H1 (cell line): ENCODE data around the gene MYH11. TPM values are rescaled to one million over a fixed set of nuclear protein-coding genes. Genes with fewer than 3 reads are reported as not detected.

Experiments
- CTCF ChIA-PET: fragments of 300-600 bp; sonication (Branson Sonifier 250); formaldehyde crosslinking; loops from one replicate; lab custom pipeline; 2021; ENCODE audit not compliant: partially characterized antibody; lab: Charles Lee
- POLR2A ChIA-PET: fragments of 300-600 bp; sonication (Branson Sonifier 250); formaldehyde crosslinking; loops from one replicate; lab custom pipeline; 2021; ENCODE audit warnings: inconsistent platforms; ENCODE audit not compliant: partially characterized antibody; lab: Charles Lee
- DNase-seq, 2 experiments: peaks; one replicate each; pipeline versions ENCODE4 v3.0.0 to v3.0.0-alpha.2; 2010 to 2022; ENCODE audit warnings: low spot score in 2 of 2, low read depth in 1 of 2, mixed read lengths in 1 of 2
- FAIRE-seq: peaks from 2 replicates; lab custom pipeline; 2011; peaks lifted over from hg19 to GRCh38; lab: Jason Lieb, UNC
- H2AFZ ChIP-seq: 2 replicates; pipeline ENCODE4 v1.8.1; 2012; ENCODE audit warnings: low read length, inconsistent platforms
- H2AK5ac ChIP-seq: 2 replicates; pipeline ENCODE4 v1.6.1; 2013; ENCODE audit warnings: low read depth, low read length
- H2BK120ac ChIP-seq: replicated peaks from 2 replicates; pipeline ENCODE3; 2013; ENCODE audit warnings: low read depth, low read length, inconsistent platforms
- H2BK12ac ChIP-seq: 2 replicates; pipeline ENCODE4 v1.6.1; 2013; ENCODE audit warnings: low read depth, low read length
- H2BK15ac ChIP-seq: 2 replicates; pipeline ENCODE4 v1.6.1; 2013; ENCODE audit warnings: low read length
- H2BK20ac ChIP-seq: 2 replicates; pipeline ENCODE4 v1.6.1; 2013; ENCODE audit warnings: low read length
- H2BK5ac ChIP-seq: 2 replicates; pipeline ENCODE4 v1.6.1; 2013; ENCODE audit warnings: low read depth, low read length
- H3K14ac ChIP-seq: 2 replicates; pipeline ENCODE4 v1.6.1; 2013; ENCODE audit warnings: inconsistent platforms; ENCODE audit not compliant: insufficient read length
- H3K18ac ChIP-seq: 2 replicates; pipeline ENCODE4 v1.6.1; 2013; ENCODE audit warnings: low read length; ENCODE audit errors: extremely low read depth
- H3K23ac ChIP-seq: 2 replicates; pipeline ENCODE4 v1.6.1; 2013; ENCODE audit warnings: inconsistent platforms; ENCODE audit not compliant: insufficient read length
- H3K23me2 ChIP-seq: 2 replicates; pipeline ENCODE4 v1.6.1; 2013; ENCODE audit warnings: low read depth, low read length
- H3K27ac ChIP-seq: 2 replicates; pipeline ENCODE4 v1.6.1; 2011; ENCODE audit warnings: low read depth, low read length, inconsistent platforms
- H3K27me3 ChIP-seq, 4 experiments: replicated peaks in 1 of 4; 1 replicate in 1 of 4; 2 replicates in 3 of 4; pipeline versions ENCODE4 v1.6.1 to v1.8.1; 2011 to 2013; ENCODE audit warnings: low read length in 3 of 4, mild to moderate bottlenecking in 3 of 4, inconsistent platforms in 2 of 4, mixed read lengths in 2 of 4, moderate library complexity in 1 of 4; ENCODE audit not compliant: control insufficient read depth in 3 of 4, insufficient read depth in 3 of 4; ENCODE audit errors: extremely low read depth in 1 of 4
- H3K36me3 ChIP-seq, 4 experiments: 2 replicates each; pipeline versions ENCODE4 v1.6.1 to v1.8.1; 2011 to 2013; ENCODE audit warnings: mild to moderate bottlenecking in 4 of 4, low read length in 3 of 4, moderate library complexity in 2 of 4, control low read depth in 1 of 4, inconsistent platforms in 1 of 4; ENCODE audit not compliant: insufficient read depth in 4 of 4, control insufficient read depth in 2 of 4
- H3K4ac ChIP-seq: replicated peaks from 2 replicates; pipeline ENCODE3; 2013; ENCODE audit warnings: low read length, low read depth, mixed read lengths, inconsistent platforms; ENCODE audit not compliant: insufficient read length
- H3K4me1 ChIP-seq, 4 experiments: replicated peaks in 1 of 4; 1 replicate in 1 of 4; 2 replicates in 3 of 4; pipeline versions ENCODE4 v1.6.1 to v1.8.1; 2011 to 2013; ENCODE audit warnings: low read length in 3 of 4, inconsistent platforms in 2 of 4, mixed read lengths in 1 of 4; ENCODE audit not compliant: insufficient read depth in 4 of 4, control insufficient read depth in 3 of 4
- H3K4me2 ChIP-seq, 2 experiments: 2 replicates each; pipeline versions ENCODE4 v1.6.1 to v1.8.1; 2011 to 2013; ENCODE audit warnings: low read depth in 2 of 2, low read length in 2 of 2, control low read depth in 1 of 2, inconsistent platforms in 1 of 2, mild to moderate bottlenecking in 1 of 2; ENCODE audit not compliant: insufficient read depth in 1 of 2
- H3K4me3 ChIP-seq, 4 experiments: fragments of 200-600, 300-600 bp in 1 of 4; sonication (generic), shearing (Covaris generic), sonication (Bioruptor Twin) in 1 of 4; 2 replicates each; pipeline versions ENCODE4 v1.5.1 to v1.8.1; 2011 to 2016; ENCODE audit warnings: low read length in 4 of 4, low read depth in 3 of 4, control low read depth in 2 of 4, inconsistent platforms in 2 of 4, mild to moderate bottlenecking in 2 of 4, mixed read lengths in 1 of 4, moderate library complexity in 1 of 4; ENCODE audit not compliant: insufficient read depth in 2 of 4; ENCODE audit errors: extremely low read depth in 1 of 4
- H3K56ac ChIP-seq: replicated peaks from 2 replicates; pipeline ENCODE3; 2013; ENCODE audit warnings: low read depth, mild to moderate bottlenecking, mixed read lengths, low read length, inconsistent platforms; ENCODE audit not compliant: insufficient read length
- H3K79me1 ChIP-seq: 2 replicates; pipeline ENCODE4 v1.6.1; 2013; ENCODE audit warnings: low read depth, low read length, control low read depth
- H3K79me2 ChIP-seq, 2 experiments: 2 replicates each; pipeline versions ENCODE4 v1.6.1 to v1.8.1; 2012 to 2013; ENCODE audit warnings: low read length in 2 of 2, mild to moderate bottlenecking in 2 of 2, inconsistent platforms in 1 of 2; ENCODE audit not compliant: insufficient read depth in 2 of 2, control insufficient read depth in 1 of 2
- H3K9ac ChIP-seq, 4 experiments: replicated peaks in 1 of 4; 1 replicate in 1 of 4; 2 replicates in 3 of 4; pipeline versions ENCODE4 v1.6.1 to v1.8.1; 2011 to 2013; ENCODE audit warnings: low read depth in 3 of 4, low read length in 3 of 4, control low read depth in 2 of 4, mild to moderate bottlenecking in 2 of 4, moderate library complexity in 2 of 4, inconsistent platforms in 1 of 4; ENCODE audit errors: extremely low read depth in 1 of 4
- H3K9me3 ChIP-seq, 2 experiments: 2 replicates each; pipeline versions ENCODE4 v1.6.1 to v1.8.1; 2012 to 2013; ENCODE audit warnings: mild to moderate bottlenecking in 2 of 2, moderate library complexity in 2 of 2, control low read depth in 1 of 2, inconsistent platforms in 1 of 2, low read depth in 1 of 2, low read length in 1 of 2, mixed read lengths in 1 of 2; ENCODE audit not compliant: insufficient read depth in 2 of 2
- H4K20me1 ChIP-seq, 2 experiments: replicated peaks in 1 of 2; 2 replicates each; pipeline versions ENCODE3 to v1.8.1; 2011 to 2013; ENCODE audit warnings: inconsistent platforms in 2 of 2, low read length in 2 of 2, mild to moderate bottlenecking in 1 of 2; ENCODE audit not compliant: insufficient read depth in 2 of 2, control insufficient read depth in 1 of 2
- H4K5ac ChIP-seq: 2 replicates; pipeline ENCODE4 v1.6.1; 2013; ENCODE audit warnings: low read length, low read depth, mixed read lengths, inconsistent platforms; ENCODE audit not compliant: insufficient read length
- H4K8ac ChIP-seq: 2 replicates; pipeline ENCODE4 v1.8.0; 2013; ENCODE audit warnings: mild to moderate bottlenecking, moderate library complexity, low read length, inconsistent platforms; ENCODE audit not compliant: insufficient read depth; ENCODE audit errors: extremely low read depth
- H4K91ac ChIP-seq: replicated peaks from 2 replicates; pipeline ENCODE3; 2013; ENCODE audit warnings: low read length, mixed read lengths, inconsistent platforms; ENCODE audit not compliant: insufficient read length
- CBX8 ChIP-seq: fragments of 300-800, 300-1000 bp; sonication (generic); IDR thresholded peaks from 2 replicates; pipeline ENCODE4 v1.7.1; 2016; ENCODE audit warnings: low read depth, low read length, borderline replicate concordance
- CEBPB ChIP-seq: IDR thresholded peaks from 2 replicates; pipeline ENCODE4 v1.6.1; 2012; ENCODE audit warnings: low read depth, low read length
- CHD2 ChIP-seq: IDR thresholded peaks from 2 replicates; pipeline ENCODE4 v1.6.1; 2012; ENCODE audit warnings: low read length, improper control_type of control experiment
- MAFK ChIP-seq: IDR thresholded peaks from 2 replicates; pipeline ENCODE4 v1.6.1; 2012; ENCODE audit warnings: low read depth, mild to moderate bottlenecking, improper control_type of control experiment, low read length
- NANOG ChIP-seq: IDR thresholded peaks from 2 replicates; pipeline ENCODE4 v1.6.1; 2011; ENCODE audit warnings: low read length, low read depth, mild to moderate bottlenecking, inconsistent platforms; ENCODE audit not compliant: insufficient read depth, poor library complexity, severe bottlenecking
- NRF1 ChIP-seq: IDR thresholded peaks from 2 replicates; pipeline ENCODE4 v1.6.1; 2011; ENCODE audit warnings: mild to moderate bottlenecking, low read depth, low read length, improper control_type of control experiment
- PHF8 ChIP-seq: fragments of 200-600 bp; sonication (generic); conservative IDR thresholded peaks from 2 replicates; pipeline ENCODE4 v1.7.1; 2012; ENCODE audit warnings: low read depth, mild to moderate bottlenecking, inconsistent platforms, low read length, moderate library complexity
- RFX5 ChIP-seq: IDR thresholded peaks from 2 replicates; pipeline ENCODE4 v1.6.1; 2011; ENCODE audit warnings: low read depth, low read length, improper control_type of control experiment, borderline replicate concordance
- SIX5 ChIP-seq: IDR thresholded peaks from 2 replicates; pipeline ENCODE4 v1.6.1; 2011; ENCODE audit warnings: mild to moderate bottlenecking, low read depth, low read length
- SRF ChIP-seq: IDR thresholded peaks from 2 replicates; pipeline ENCODE4 v1.6.1; 2011; ENCODE audit warnings: mild to moderate bottlenecking, low read depth, low read length, moderate library complexity
- TAF7 ChIP-seq: optimal IDR thresholded peaks from 2 replicates; pipeline ENCODE3; 2011; ENCODE audit warnings: low read depth, mild to moderate bottlenecking, inconsistent platforms, low read length, moderate library complexity, borderline replicate concordance
- WGBS, 2 experiments: shearing (Covaris generic) in 1 of 2; methylation state at CpG; one replicate each; pipeline versions ENCODE4 v1.1.6 to v1.1.7; 2013 to 2015; ENCODE audit warnings: low lambda C conversion rate in 2 of 2, mixed read lengths in 2 of 2, inconsistent platforms in 1 of 2, low coverage in 1 of 2, missing lambda C conversion rate in 1 of 2; ENCODE audit not compliant: insufficient replicate concordance in 2 of 2, insufficient coverage in 1 of 2, insufficient read length in 1 of 2; ENCODE audit errors: extremely low coverage in 1 of 2, missing lambda C conversion rate in 1 of 2; 5-methylcytosine and 5-hydroxymethylcytosine counted together
- polyA plus RNA-seq, 7 experiments: library from polyadenylated mRNA; depleted of rRNA in 3 of 7; stranded (reverse) in 5 of 7; unstranded in 2 of 7; fragments of >200 nt in 5 of 7; fragments of 200-250 nt in 2 of 7; gene quantifications; 1 replicate in 5 of 7; 2 replicates in 1 of 7; 4 replicates in 1 of 7; pipeline versions ENCODE4 v1.2.1 to v1.2.3, GENCODE V29; 2011 to 2013; ENCODE audit warnings: missing spikeins in 2 of 7, mixed read lengths in 2 of 7
- total RNA-seq: library from RNA; stranded (reverse); fragmentation: NEBNext Ultra II Directional; extraction: Animal tissue kit (Norgen Biotek cat#: 25700); gene quantifications from 2 replicates; pipeline ENCODE4 v1.2.1, GENCODE V29; 2021
- TF ChIP-seq, protein P1 (sequence below), 3 experiments: IDR thresholded peaks; 1 replicate in 2 of 3; 2 replicates in 1 of 3; pipeline versions ENCODE4 v1.5.1 to v1.6.1; 2011; ENCODE audit warnings: low read length in 3 of 3, mild to moderate bottlenecking in 3 of 3, inconsistent platforms in 2 of 3, low read depth in 1 of 3, moderate library complexity in 1 of 3; ENCODE audit not compliant: insufficient read depth in 1 of 3; ENCODE audit errors: control extremely low read depth in 1 of 3

The MYH11 gene
- total and polyA plus RNA-seq, 2 of the 8 experiments (the other 6 are each of a cell fraction or from before 2014, with no cell fraction given): 0.11 to 0.78 TPM

DNA sequence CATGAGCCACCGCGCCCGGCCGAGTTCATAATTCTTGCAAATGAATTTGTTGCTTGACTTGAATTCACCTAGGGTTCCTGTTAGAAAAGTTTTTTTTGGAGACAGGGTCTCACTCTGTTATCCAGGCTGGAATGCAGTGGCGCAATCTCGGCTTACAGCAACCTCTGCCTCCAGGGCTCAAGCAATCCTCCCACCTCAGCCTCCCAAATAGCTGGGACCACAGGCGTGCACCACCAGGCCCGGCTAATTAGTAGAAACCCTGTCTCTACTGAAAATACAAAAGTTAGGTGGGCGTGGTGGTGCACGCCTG, 99.8 kb downstream of the MYH11 start:
- Histone ChIP-seq H4K8ac (no peak overlapping the region), H2BK20ac (no peak overlapping the region), H3K9me3 (no peaks in the 10 kb centered on the region), H3K4ac (no peak overlapping the region), H3K36me3 (no peaks in the 10 kb centered on the region), H3K79me1 (no peaks in the 10 kb centered on the region), H3K18ac (no peak overlapping the region), H2BK5ac (no peak overlapping the region), H4K91ac (no peak overlapping the region), H2AK5ac (no peak overlapping the region), H2AFZ (no peak overlapping the region), H3K56ac (no peak overlapping the region), H3K27ac (no peak overlapping the region), H3K79me2 (no peaks in the 10 kb centered on the region), H3K4me3 (0 out of 8 replicates have a peak overlapping the region, but pooled peaks of 1 of the 4 experiments have one; percentile 25), H3K23me2 (peaks cover 3% of the 10 kb centered on the region; the same call in 1 of the 2 replicates), H4K20me1 (no peaks in the 10 kb centered on the region), H4K5ac (no peak overlapping the region), H3K27me3 (no peaks in the 10 kb centered on the region), H3K14ac (no peak overlapping the region), H3K23ac (no peak overlapping the region), H3K4me1 (peaks cover 0 to 2% (median under 1%) of the 10 kb centered on the region in 4 experiments; a peak in 1 of 7 replicates), H3K4me2 (no peak overlapping the region), H2BK120ac (no peak overlapping the region), H2BK15ac (no peak overlapping the region), H3K9ac (no peak overlapping the region), H2BK12ac (no peak overlapping the region)
- 77% methylated on average over 9 of the region's 10 CpGs; no CpG with 5 or more reads in 1 of the 2 experiments for WGBS, 2 experiments
- FAIRE-seq (no peak), DNase-seq (no peak)
- ChIA-PET CTCF (interaction anchor here (0.6 to 3.9 kb wide), 22 partner anchors 9 to 429 kb away, joined by 3 to 18 read pairs (median 5); no protein-coding TSS in a partner anchor), POLR2A (interaction anchor here (0.6 kb wide), 1 partner anchor 189 kb away, joined by 3 read pairs; no protein-coding TSS in a partner anchor)
- TF ChIP-seq SRF (no peak), TAF7 (no peak), MAFK (no peak), CEBPB (no peak; the same call in 1 of the 2 replicates), CHD2 (no peak), NANOG (no peak), NRF1 (no peak), CBX8 (no peak), RFX5 (no peak), PHF8 (no peak), SIX5 (no peak)
- TF ChIP-seq, protein P1, sequence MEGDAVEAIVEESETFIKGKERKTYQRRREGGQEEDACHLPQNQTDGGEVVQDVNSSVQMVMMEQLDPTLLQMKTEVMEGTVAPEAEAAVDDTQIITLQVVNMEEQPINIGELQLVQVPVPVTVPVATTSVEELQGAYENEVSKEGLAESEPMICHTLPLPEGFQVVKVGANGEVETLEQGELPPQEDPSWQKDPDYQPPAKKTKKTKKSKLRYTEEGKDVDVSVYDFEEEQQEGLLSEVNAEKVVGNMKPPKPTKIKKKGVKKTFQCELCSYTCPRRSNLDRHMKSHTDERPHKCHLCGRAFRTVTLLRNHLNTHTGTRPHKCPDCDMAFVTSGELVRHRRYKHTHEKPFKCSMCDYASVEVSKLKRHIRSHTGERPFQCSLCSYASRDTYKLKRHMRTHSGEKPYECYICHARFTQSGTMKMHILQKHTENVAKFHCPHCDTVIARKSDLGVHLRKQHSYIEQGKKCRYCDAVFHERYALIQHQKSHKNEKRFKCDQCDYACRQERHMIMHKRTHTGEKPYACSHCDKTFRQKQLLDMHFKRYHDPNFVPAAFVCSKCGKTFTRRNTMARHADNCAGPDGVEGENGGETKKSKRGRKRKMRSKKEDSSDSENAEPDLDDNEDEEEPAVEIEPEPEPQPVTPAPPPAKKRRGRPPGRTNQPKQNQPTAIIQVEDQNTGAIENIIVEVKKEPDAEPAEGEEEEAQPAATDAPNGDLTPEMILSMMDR (IDR thresholded peaks at IDR 0.05; ENCODE audit: control extremely low read depth in 1 of 3, insufficient read depth in 1 of 3, low read depth in 1 of 3, low read length in 3 of 3): no peak
